Activated T-cell treated with anti-CD3 and anti-CD28 coated beads for 24 hours (primary cell): ENCODE data around the gene SLC6A8.

Experiments
- DNase-seq: peaks from one replicate; pipeline ENCODE4 v3.0.0-alpha.2; 2020; ENCODE audit warnings: low read depth

The SLC6A8 gene

DNA sequence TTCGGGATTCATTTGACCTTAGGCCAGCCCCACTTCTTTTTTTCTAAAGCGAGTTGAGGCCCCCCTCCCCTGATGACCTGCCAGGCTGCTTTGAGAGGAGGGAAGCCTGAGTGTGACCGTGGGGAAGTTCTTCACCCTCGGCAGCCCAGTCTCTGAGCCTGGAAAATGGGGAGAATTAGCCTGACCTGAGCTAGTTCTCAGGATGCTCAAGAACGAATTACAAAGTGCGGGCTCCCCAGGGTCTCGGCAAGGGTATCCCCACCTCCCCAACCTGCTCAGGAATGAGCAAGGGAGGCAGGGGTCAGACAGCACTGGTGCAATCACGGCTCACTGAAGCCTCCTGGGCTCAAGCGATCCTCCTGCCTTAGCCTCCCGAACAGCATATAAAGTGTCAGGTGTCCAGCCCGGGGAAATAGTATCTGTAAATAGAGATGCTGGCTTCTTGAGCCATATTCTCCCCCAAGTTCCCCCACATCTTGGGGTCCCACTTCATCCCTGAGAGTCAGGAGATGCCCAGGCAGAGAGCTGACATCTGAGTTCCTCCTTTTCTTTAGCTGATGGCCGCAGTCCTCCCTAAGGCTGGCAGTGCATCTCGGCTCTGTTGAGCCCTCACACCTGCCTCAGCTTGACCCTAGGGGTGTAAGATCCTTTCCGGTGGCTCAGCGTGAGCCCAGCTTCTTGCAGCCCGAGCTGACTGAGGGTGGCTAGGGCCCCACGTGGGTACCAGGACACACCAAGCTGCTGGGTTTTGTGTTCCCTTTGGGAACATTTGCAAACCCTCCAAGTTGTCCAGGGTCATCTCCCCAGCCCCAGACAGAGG, 39.2 kb upstream of the SLC6A8 start:
- no peak for DNase-seq

DNA sequence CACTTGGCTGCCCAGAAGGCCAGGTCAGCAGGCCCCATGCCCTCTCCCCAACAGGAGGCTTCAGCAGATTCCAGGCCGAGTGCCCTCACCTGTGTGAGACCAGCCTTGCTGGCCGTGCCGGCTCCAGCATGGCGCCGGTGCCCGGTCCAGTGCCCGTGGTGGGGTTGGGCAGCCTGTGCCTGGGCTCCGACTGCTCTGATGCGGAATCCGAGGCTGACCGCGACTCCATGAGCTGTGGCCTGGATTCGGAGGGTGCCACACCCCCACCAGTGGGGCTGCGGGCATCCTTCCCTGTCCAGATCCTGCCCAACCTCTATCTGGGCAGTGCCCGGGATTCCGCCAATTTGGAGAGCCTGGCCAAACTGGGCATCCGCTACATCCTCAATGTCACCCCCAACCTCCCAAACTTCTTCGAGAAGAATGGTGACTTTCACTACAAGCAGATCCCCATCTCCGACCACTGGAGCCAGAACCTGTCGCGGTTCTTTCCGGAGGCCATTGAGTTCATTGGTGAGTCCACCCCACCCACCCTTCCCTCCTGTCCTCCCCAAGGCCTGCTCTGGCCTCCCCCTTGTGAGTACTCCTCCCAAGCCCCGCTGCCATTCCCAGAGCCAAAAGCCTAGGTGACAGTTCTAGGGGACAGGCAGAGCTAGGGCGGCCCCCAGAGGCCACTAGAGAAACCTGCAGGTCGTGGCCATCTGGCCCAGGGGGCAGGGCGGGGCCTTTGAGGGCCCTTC, 38.4 kb upstream of the SLC6A8 start:
- no peak for DNase-seq

DNA sequence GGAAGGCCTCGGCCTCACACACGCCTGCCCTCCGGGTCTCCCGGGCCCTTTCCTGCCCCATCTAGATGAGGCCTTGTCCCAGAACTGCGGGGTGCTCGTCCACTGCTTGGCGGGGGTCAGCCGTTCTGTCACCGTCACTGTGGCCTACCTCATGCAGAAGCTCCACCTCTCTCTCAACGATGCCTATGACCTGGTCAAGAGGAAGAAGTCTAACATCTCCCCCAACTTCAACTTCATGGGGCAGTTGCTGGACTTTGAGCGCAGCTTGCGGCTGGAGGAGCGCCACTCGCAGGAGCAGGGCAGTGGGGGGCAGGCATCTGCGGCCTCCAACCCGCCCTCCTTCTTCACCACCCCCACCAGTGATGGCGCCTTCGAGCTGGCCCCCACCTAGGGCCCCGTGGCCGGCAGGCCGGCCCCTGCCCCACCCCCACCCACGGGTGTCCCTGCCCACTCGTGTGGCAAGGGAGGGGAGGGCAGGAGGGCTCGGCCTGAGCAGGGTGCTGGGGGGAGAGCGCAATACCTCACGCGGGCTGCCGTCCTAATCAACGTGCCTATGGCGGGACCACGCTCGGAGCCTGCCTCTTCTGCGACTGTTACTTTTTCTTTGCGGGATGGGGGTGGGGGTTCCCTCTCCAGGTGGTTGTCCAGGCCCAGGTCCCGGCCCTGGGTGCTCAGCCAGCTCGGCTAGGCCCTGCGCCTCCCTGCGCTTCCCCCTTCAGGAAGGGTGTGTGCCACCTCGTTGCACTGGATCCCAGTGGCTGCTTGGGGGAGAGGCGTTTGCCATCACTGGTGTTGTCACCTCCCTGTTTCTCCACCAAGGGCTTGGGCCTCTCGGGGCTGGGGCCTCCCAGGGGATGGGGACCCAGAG, 37.6 kb upstream of the SLC6A8 start:
- no peak for DNase-seq

DNA sequence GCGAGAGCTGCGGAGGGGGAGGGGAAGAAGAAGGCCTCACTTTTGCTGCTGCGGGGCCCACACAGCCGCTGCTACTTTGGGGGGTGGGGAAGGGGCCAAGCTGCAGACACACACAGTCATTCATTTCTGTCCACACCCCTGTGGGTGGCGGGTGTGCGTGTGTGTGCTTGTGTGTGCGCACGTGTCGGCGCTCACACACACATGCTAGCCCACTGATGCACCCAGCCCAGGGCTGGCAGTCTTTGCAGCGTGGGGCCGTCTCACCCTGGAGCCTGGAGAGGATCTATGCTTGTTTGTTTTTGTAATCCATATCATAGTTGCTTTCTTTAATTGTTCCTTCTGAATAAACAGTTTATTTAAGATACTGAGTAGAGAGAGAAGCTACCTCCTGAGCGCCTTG, 36.8 kb upstream of the SLC6A8 start:
- no peak for DNase-seq

DNA sequence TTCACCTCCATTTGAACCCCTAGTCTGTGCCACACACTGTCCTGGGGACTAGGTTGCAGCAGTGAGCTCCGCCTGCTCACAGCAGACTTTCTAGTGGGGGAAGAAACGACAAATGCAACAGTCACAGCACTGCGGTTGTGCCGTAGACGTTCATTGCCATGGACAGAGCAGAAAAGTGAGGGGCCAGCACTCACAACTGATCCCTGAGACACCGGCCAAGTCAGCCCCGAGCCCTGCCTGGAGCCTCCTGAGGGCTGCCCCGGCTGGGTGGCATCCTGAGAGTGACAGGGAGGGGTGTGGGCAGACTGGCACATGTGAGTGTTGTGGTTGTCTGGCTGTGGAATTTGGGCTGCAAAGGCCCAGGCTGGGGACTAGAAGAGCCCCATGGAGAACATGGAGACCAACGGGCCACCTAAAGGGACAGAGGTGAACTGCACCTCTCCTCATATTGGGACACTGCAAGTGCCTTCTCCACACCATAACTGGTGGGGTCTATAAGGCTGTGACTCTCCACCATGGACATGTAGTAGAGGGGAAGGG, 36.1 kb upstream of the SLC6A8 start:
- DNase-seq = no peak

DNA sequence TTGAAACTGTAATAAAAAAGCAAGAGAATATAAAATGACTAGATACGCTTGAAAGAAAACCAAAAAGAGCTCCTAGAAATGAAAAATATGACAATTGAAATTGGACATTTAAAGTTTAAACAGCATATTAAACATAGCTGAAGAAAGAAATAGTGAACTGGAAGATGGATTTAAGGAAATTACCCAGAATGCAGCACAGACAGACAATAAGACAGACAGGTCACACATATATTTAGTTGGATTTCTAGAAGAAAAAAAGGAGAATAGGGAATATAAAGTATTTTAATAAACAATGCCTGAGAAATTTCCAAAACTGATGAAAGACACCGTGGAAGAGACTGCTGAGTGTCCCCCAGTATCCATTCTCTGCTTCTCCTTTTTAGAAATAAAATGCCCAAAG, 34.2 kb upstream of the SLC6A8 start:
- no peak for DNase-seq

DNA sequence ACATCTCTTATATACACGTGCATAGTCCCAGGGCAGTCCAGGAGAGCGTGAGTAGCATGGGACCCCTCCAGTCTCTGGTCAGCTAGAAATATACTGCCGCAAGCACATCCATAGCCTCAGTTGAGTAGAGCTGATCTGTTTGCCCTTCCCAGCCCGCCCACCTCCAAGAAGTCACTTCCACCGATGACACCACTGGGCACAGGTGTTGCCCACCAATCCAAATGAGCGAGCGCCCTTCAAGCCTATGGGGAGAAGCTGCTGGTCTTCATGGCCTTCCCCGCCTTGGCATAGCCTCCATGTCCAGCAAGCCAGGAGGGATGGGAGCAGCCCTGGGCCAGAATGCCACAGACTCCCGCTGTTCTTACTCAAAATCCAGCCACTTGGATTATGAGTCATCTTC, 30.6 kb upstream of the SLC6A8 start:
- DNase-seq = no peak

DNA sequence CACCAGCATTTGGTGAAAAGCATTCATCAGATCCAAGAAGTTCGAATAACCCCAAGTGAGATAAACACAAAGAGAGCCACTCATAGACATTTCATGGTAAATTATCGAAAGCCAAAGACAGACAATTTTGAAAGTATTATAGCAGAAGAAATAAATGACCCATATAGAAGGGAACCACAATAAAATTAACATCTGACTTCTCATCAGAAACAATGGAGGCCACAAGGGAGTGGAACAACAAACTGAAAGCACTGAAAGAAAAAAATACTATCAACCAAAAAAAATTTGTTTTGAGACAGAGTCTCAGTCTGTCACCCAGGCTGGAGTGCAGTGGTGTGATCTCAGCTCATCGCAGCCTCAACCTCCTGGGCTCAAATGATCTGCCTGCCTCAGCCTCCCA, 28.5 kb upstream of the SLC6A8 start:
- DNase-seq = no peak

DNA sequence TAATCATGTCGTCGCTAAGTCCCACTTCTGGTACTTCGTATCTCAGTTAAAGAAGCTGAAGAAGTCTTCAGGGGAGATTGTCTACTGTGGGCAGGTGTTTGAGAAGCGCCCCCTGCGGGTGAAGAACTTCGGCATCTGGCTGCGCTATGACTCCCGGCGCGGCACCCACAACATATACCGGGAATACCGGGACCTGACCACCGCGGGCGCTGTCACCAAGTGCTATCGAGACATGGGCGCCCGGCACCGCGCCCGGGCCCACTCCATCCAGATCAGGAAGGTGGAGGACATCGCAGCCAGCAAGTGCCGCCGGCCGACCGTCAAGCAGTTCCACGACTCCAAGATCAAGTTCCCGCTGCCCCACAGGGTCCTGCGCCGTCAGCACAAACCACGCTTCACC, 25.5 kb upstream of the SLC6A8 start:
- peak; percentile 40 for DNase-seq

DNA sequence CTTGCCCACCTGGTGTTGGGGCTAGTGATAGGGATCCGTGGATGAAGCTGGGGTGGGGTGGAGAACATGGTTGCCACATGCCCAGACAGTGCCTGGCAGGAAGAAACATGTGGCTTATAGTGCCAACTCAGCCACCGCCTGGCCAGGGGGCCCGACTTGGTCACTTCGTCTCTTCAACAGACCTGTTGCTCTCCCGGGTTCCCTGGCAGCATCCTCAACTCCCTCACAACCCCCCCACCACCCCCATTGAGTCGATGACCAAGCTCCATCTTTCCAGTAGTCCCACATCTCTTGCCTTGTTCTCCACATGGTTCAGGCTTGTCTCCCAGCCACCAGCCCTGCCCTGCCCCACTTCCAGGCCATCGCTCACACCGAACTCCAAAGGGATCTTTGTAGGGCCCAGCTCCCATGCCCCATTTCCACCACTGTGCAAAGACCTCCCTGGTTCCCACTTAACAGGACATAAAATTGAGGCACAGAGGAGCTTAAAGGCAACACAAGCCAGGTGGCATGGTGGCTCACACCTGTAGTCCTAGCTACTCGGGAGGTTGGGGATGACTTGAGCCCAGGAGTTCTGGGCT, 21.9 kb upstream of the SLC6A8 start:
- no peak for DNase-seq

DNA sequence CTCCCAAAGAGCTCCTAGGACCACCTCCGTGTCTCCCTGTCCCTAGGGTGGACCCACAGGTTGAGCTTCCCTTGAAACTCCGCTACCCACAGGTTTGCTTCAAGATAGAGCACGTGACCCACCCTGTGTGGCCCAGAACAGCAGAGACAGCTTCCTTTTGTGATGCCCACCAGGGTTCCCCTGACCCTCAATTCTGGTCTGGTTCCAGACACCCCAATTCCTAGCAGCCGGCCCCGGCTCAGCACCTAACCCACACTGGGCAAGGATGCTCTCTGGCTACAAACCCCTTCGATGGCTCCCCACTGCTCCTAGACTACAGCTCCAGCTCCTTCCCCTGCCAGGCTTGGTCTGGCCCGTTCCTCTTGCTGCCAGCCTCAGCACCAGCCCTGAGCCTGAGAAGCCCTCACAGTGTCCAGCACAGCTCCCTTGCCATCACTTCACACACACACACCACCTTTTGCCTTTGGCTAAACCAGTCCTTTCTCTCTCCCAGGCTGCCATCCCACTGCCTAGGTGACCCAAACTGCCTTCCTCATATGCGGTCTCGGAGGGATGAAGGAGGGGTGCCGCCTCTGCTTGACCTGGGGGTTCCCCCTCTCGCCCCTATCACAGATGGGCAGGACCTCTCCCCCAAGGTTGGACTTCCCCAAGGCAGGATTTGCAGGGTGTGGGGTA, 20.3 kb upstream of the SLC6A8 start:
- no peak for DNase-seq

DNA sequence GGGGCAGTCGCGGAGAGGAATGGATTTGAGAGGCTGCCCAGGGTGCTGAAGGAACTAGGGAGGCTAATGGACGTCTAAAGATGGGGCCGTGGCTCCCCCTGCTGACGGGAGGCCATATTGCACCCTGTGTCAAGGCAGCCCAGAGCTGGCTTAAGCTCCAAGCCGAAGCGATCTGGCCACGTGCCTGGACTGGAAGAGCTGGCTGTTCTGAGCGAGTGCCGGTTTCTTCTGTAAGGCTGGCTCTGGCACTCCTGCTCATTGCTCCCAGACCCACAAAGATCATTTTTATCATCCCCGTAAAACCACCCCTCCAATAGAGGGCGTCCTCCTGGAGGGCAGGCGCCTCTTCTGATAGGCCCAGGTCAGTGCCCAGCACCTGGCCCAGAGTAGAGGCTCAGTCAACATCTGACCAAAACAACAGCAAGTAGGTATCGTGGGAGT, 19.8 kb upstream of the SLC6A8 start:
- peak; percentile 66 for DNase-seq

DNA sequence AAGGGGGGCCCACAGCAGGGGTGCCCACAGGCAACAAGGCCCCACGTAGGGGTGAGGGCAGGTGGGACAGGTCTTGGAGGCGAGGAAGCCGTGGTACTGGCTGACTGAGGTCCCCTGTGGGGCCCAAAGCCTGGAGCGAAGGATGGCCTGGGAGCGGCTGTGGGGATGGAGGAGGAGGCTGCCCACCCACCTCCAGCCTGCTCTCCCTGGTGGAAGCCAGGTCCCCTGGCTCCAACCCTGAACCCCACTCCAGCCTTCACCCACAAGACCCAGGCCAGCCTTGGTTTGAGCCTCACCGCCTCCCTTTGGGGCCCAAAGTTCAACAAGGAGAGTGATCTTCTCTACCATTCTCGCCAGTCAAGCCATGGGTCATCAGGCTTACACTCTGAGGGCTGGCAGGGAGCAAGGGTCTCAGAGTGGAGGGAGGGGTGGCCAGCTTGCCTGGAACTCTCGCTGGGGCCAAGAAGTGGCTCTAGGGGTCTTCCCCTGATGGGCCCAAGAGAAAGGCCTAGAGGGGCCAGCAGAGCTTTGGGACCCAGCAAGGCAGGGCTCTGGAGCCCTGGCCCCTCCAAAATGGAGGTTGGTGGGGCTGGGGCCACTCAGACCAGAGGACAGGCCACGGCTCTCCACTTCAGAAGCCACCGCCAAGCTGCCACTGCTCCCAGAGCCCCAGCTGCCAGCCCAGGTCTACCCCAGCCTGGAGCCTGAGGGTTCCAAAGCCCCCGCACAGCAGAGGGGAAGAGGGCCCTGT, 19.1 kb upstream of the SLC6A8 start:
- no peak for DNase-seq

DNA sequence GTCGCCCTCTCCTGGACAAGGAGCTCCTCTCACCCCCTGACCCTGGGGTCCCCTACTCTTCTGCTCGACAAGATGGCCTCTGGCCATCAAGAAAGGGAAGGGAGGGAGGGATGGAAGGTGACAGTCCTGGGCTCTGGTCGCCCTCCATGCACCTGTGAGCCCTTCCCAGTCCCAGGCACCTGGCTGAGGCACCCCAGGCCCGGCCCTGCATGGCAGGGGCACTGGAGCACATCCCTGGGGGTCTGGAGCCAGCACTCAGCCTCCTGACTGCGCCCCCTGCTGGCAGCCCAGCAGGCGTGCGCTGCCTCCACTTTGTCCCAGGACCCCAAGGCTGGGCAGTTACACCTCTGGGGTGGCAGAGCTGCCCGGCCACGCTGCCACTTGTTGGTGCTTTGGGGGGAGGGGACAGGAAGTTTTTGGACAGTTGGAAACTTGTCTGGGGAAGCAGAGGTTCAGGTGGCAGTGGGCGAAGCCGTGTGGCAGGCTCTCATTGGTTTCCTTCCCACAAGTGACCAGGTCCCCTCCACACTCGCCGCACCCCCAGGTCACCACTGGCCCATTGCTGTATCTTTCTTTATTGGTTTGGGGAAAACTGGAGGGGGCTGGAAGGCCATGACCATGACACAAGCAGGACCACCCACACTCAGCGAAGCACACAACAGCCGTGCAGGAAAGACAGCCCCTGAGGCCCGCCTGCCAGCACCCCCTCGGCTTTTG, 18.4 kb upstream of the SLC6A8 start:
- no peak for DNase-seq

DNA sequence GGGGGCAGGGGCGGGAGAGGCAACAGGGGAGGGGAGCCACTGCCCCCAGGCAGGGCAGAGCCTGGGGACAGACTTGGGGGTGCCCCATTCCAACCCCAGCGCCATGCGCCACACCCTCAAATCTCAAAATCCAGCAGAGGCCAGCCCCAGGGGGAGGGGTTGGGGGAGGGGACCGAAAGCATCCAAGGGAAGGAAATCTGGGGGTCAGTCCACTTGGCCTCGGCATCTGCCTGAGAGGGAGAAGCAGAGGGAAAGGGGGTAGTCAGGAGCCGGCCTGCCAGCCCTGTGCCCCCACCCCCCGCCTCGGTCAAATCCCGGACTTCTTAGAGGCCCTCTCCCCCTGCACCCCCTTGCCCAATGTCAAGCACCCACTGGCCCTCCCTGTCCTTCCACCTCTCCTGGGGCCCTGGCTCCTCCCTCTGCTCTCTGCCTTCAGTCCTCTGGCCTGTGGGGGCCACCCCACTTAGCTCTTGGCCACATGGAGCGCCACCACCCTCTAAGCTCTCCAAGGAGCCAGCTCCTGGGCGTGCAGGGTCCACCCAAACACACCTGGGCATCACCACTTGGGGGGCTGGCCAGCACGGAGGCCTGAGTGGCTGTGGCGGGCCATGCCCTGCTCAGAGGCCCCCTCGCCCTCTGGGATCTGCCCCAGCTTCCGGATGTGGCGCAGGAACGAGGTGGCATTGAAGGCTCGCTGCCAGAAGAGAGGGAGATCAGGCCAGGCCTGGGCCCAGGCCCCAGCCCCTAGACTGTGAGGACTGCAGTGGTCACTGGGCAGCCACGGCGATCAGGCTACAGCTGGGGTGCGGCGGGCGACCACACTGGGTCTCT, 17.6 kb upstream of the SLC6A8 start:
- no peak for DNase-seq

DNA sequence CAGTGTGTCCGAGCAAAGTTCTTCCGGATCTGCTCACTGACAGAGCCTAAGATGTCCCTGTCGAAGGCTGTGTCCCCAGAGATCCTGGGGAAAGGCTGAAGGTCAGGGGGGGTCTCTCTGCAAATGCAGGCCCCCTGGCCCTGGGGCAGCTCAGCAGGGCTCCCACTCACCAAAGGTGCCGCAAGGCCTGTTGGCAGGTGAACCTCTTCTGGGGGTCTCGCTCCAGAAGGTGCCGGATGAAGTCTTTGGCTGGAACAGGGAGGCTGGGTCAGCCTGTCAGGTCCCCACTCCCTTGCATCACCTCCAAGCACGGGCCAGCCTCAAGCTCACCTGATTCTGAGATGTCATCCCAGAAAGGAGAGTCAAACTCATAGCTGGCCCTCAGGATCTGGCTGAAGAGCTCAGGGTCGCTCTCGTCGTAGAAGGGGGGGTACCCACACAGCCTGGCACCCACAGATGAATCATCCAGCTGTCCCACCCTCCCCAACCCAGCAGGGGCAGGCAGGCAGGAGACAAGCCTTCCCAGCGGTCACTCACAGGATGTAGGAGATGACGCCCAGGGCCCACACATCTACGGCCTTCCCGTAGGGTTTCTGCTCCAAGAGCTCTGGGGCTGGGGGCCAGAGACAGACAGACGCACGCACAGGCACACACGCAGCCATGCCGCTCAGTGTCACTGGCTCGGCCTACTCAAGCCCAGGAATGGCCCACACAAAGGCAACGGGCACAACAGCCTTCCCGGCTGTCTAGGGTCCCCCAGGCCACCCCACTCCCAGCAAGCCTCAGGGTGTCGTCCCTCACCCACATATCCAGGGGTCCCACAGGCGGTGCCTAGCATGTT, 16.8 kb upstream of the SLC6A8 start:
- DNase-seq = no peak

DNA sequence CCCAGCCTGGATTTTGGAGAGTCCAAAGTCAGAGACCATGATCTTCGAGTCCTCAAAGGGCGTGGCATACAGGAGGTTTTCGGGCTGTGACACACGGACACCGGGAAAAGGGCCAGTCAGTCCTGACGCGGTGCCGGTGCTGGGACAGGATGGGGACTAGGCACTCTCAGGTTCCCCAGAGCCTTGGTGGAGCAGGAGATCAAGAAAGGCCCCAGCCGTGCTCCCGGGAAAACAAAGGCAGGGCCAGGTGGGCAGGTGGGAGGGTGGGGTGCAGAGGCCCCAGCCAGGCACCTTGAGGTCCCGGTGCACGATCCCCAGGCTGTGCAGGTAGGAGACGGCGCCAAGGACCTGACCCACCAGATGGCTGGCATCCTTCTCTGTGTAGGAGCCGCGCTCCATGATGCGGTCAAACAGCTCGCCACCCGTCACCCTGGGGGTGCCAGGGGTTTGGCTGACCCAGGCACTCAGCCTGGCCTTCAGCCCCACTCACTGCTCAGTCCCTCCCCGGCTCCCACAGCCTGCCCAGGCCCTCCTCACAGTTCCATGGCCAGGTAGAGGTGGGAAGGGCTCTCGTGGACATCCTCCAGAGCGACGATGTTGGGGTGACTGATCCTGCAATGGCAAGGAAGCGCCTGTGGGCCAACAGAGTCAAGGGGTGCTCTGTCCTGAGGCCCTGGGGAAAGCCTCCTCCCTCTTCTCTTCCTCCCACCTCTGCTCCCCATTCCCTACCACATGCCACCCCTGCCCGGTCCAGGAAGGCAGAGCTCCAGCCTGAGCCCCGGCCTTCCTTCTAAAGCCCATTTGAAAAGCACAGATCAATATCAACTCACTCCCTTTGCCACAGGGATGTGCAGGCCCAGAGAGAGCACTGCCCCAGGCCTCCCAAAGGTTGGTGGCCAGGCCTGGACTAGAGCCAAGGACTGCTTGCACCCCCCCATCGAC, 15.9 kb upstream of the SLC6A8 start:
- DNase-seq = no peak
